DOHH2 (cell line): ENCODE measurements around the gene NGLY1.

Experiments used
- H3F3A ChIP-seq: fragments of 200-600 bp; sonication (generic), shearing (Covaris generic); 2 replicates; pipeline ENCODE4 v1.6.0; 2016; ENCODE audit warnings: antibody characterized with exemption, mild to moderate bottlenecking; ENCODE audit not compliant: control insufficient read depth, insufficient read depth
- H3K27ac ChIP-seq: fragments of 200-600 bp; sonication (generic); 2 replicates; pipeline ENCODE4 v1.5.1; 2014; ENCODE audit warnings: low read depth, mild to moderate bottlenecking, low read length, moderate library complexity
- H3K27me3 ChIP-seq: fragments of 200-600 bp; sonication (generic); 2 replicates; pipeline ENCODE4 v1.6.1; 2014; ENCODE audit warnings: mild to moderate bottlenecking, low read length, mixed read lengths; ENCODE audit not compliant: control insufficient read depth
- H3K36me3 ChIP-seq: fragments of 200-600 bp; sonication (generic); 2 replicates; pipeline ENCODE4 v1.6.1; 2014; ENCODE audit warnings: mild to moderate bottlenecking, low read length, moderate library complexity, mixed read lengths; ENCODE audit not compliant: control insufficient read depth
- H3K4me1 ChIP-seq: fragments of 200-600 bp; sonication (generic); 2 replicates; pipeline ENCODE4 v1.6.1; 2014; ENCODE audit warnings: mild to moderate bottlenecking, low read length, mixed read lengths; ENCODE audit not compliant: control insufficient read depth
- H3K4me2 ChIP-seq: fragments of 200-600 bp; sonication (generic); 2 replicates; pipeline ENCODE4 v1.6.0; 2014; ENCODE audit warnings: mild to moderate bottlenecking, low read length, moderate library complexity
- H3K4me3 ChIP-seq: fragments of 200-600 bp; sonication (generic); 2 replicates; pipeline ENCODE4 v1.5.1; 2014; ENCODE audit warnings: mild to moderate bottlenecking, low read length, mixed read lengths
- H3K79me2 ChIP-seq: fragments of 200-600 bp; sonication (generic); 2 replicates; pipeline ENCODE4 v1.6.1; 2014; ENCODE audit warnings: mild to moderate bottlenecking, low read length, mixed read lengths; ENCODE audit not compliant: control insufficient read depth
- H3K9me2 ChIP-seq: fragments of 200-600 bp; sonication (generic); replicated peaks from 2 replicates; pipeline ENCODE4 v1.6.1; 2014; ENCODE audit warnings: mild to moderate bottlenecking, low read length, mixed read lengths; ENCODE audit not compliant: control insufficient read depth
- H3K9me3 ChIP-seq: fragments of 200-600 bp; sonication (generic); 2 replicates; pipeline ENCODE4 v1.6.1; 2014; ENCODE audit warnings: antibody characterized with exemption, low read length, mixed read lengths; ENCODE audit not compliant: control insufficient read depth, insufficient read depth
- H4K20me1 ChIP-seq: fragments of 200-600 bp; sonication (generic); 2 replicates; pipeline ENCODE4 v1.6.0; 2014; ENCODE audit warnings: low read depth, mild to moderate bottlenecking, antibody characterized with exemption, low read length, moderate library complexity; ENCODE audit not compliant: control insufficient read depth, insufficient read depth
- EZH2phosphoT487 ChIP-seq: fragments of 200-600 bp; sonication (generic); IDR thresholded peaks from 2 replicates; pipeline ENCODE4 v1.6.1; 2017; ENCODE audit warnings: borderline replicate concordance, mild to moderate bottlenecking, antibody characterized with exemption, low read length, moderate library complexity, mixed read lengths
- TF ChIP-seq, protein P1 (sequence below): fragments of 200-600 bp; sonication (generic); IDR thresholded peaks from one replicate; pipeline ENCODE4 v1.5.1; 2014; ENCODE audit warnings: antibody characterized with exemption, mild to moderate bottlenecking, low read depth, low read length; ENCODE audit not compliant: poor library complexity, severe bottlenecking

NGLY1 gene

DNA sequence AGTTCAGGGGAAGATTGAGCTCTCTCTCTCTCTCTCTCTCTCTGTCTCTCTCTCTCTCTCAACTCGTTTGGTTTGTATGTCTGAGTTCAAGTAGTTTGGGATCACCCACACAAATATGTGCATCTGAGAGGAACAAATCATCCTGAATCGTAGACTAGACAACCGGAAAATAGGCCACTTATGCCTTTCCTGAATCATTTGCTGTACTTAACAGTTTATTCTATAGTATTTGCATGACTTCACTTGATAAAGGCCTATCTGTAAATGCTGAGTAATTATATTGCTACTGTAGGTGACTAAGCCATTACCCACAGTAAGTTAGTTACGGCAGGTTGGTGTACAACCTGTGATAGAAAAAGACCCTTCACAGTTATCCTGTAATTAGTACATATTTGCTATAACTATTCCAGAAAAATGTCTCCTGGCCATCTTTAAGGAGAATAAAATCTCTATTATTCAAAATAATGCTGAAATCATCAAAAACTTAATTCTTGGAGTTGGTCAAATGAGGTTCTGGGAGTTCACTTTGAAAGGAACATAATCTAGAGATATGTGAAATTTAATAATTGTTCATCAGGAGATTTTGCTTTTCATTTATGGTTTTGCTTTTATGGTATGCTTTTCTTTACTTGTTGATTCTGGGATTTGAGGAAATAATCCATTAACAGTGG lies 37.7 kb upstream of the NGLY1 start:
- no peak overlapping the region for H3K27ac ChIP-seq
- H3K9me2 ChIP-seq = no peaks in the 10 kb centered on the region
- no peaks in the 10 kb centered on the region for H3K9me3 ChIP-seq
- H3K4me2 ChIP-seq = no peak overlapping the region
- no peaks in the 10 kb centered on the region for H3K27me3 ChIP-seq
- H3K4me3 ChIP-seq = no peak overlapping the region
- H3F3A ChIP-seq = no peaks in the 10 kb centered on the region
- TF ChIP-seq EZH2phosphoT487 = no peak
- TF ChIP-seq, protein P1, sequence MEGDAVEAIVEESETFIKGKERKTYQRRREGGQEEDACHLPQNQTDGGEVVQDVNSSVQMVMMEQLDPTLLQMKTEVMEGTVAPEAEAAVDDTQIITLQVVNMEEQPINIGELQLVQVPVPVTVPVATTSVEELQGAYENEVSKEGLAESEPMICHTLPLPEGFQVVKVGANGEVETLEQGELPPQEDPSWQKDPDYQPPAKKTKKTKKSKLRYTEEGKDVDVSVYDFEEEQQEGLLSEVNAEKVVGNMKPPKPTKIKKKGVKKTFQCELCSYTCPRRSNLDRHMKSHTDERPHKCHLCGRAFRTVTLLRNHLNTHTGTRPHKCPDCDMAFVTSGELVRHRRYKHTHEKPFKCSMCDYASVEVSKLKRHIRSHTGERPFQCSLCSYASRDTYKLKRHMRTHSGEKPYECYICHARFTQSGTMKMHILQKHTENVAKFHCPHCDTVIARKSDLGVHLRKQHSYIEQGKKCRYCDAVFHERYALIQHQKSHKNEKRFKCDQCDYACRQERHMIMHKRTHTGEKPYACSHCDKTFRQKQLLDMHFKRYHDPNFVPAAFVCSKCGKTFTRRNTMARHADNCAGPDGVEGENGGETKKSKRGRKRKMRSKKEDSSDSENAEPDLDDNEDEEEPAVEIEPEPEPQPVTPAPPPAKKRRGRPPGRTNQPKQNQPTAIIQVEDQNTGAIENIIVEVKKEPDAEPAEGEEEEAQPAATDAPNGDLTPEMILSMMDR = no peak
- no peaks in the 10 kb centered on the region for H3K79me2 ChIP-seq
- peaks cover 15% of the 10 kb centered on the region for H3K4me1 ChIP-seq
- H3K36me3 ChIP-seq = no peaks in the 10 kb centered on the region
- H4K20me1 ChIP-seq = no peaks in the 10 kb centered on the region

DNA sequence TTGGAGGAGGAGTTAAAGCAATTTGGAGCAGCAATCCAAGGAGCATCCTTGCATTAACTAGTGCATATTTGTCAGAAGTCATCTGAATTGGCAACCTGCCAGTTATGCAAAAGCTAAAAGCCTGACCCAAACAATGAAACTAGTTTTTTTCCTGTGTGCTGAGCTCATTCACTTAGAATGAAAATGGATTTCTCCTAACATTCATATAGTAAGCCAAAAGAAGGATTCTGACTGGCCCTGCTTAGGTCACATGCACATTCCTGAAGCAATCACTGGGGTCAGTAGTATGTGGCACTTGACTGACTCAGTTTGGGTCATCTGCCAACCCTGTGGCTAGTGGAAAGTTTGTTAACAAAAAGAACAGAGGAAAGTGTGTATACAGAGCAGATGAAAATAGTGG lies 37.1 kb upstream of the NGLY1 start:
- H3K79me2 ChIP-seq = no peaks in the 10 kb centered on the region
- no peaks in the 10 kb centered on the region for H3K9me3 ChIP-seq
- H4K20me1 ChIP-seq = no peaks in the 10 kb centered on the region
- no peak overlapping the region for H3K4me3 ChIP-seq
- no peaks in the 10 kb centered on the region for H3K27me3 ChIP-seq
- no peak overlapping the region for H3K4me2 ChIP-seq
- peaks cover 15% of the 10 kb centered on the region for H3K4me1 ChIP-seq
- no peaks in the 10 kb centered on the region for H3K36me3 ChIP-seq
- H3F3A ChIP-seq = no peaks in the 10 kb centered on the region
- no peak overlapping the region for H3K27ac ChIP-seq
- no peak for TF ChIP-seq EZH2phosphoT487
- TF ChIP-seq, protein P1 = no peak
- no peaks in the 10 kb centered on the region for H3K9me2 ChIP-seq

DNA sequence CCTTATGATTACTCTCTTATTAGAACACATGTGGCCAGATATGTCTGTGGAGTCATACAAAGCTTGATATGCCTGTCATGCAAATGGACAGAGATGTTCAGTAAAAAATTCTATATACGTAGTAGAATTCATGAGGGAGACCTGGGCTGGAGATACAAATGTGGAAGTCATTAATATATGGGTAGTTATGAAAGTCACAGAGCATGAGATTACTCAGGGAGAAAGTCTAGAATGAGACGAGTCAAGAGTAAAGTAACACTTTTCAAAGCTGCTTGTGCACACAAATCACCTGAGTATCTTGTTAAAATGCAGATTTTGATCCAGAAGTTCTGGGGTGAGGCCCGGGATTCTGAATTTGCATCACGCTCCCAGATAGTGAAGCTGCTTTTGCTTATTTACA lies 35.1 kb upstream of the NGLY1 start:
- Histone ChIP-seq H3K4me2 (no peak overlapping the region), H3K4me1 (peaks cover 15% of the 10 kb centered on the region), H3K4me3 (no peak overlapping the region), H3K79me2 (no peaks in the 10 kb centered on the region), H4K20me1 (no peaks in the 10 kb centered on the region), H3K27ac (no peak overlapping the region), H3K36me3 (no peaks in the 10 kb centered on the region), H3K27me3 (no peaks in the 10 kb centered on the region), H3F3A (no peaks in the 10 kb centered on the region), H3K9me3 (no peaks in the 10 kb centered on the region), H3K9me2 (no peaks in the 10 kb centered on the region)
- TF ChIP-seq EZH2phosphoT487 = no peak
- TF ChIP-seq, protein P1 = no peak

DNA sequence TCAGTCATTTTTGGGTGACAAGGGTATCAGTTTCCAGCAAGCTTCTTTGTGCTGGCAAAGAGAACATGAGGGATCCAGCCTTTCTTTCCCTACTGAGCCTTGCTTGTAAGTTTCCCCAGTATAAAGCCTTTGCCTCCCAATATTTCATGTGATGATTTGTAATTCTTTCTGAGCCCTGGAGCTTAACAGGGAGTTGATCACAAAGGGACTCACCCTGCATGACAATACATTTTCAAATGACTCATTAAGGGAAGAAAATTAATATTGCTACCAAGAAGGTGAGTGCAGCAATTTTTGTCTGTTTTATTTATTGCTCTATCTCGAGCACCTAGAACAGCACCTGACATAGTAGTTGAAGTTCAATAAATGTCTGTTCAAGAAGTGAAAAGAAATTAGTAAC lies 34.4 kb upstream of the NGLY1 start:
- Histone ChIP-seq H3K9me2 (no peaks in the 10 kb centered on the region), H3F3A (no peaks in the 10 kb centered on the region), H3K4me3 (no peak overlapping the region), H3K9me3 (no peaks in the 10 kb centered on the region), H3K27me3 (no peaks in the 10 kb centered on the region), H3K4me1 (peaks cover 15% of the 10 kb centered on the region), H3K36me3 (no peaks in the 10 kb centered on the region), H3K79me2 (no peaks in the 10 kb centered on the region), H4K20me1 (no peaks in the 10 kb centered on the region), H3K4me2 (no peak overlapping the region), H3K27ac (no peak overlapping the region)
- no peak for TF ChIP-seq EZH2phosphoT487
- TF ChIP-seq, protein P1 = no peak
